A673 (cell line): ENCODE results near the gene EID3.
"Not testable (repeated sequence)": the region's sequence is repeated elsewhere in the genome, so short reads cannot be mapped to it uniquely, and the experiment has no call there.

Experiments
- CTCF ChIP-seq: fragments of 300-800, 200-600 bp; sonication (generic); conservative IDR thresholded peaks from 2 replicates; pipeline ENCODE4 v1.5.1; 2017; ENCODE audit warnings: low read depth, mild to moderate bottlenecking, antibody characterized with exemption, low read length, moderate library complexity, mixed read lengths
- EZH2 ChIP-seq: fragments of 200-600 bp; sonication (generic); IDR thresholded peaks from 2 replicates; pipeline ENCODE4 v1.6.1; 2017; ENCODE audit warnings: borderline replicate concordance, low read depth, mild to moderate bottlenecking, mixed read lengths, antibody characterized with exemption, low read length; ENCODE audit not compliant: poor library complexity, severe bottlenecking

GRCh38 chr12:104294158-104294859, 9.2 kb upstream of the EID3 start:
- TF ChIP-seq CTCF = peak; percentile 36
- not testable (repeated sequence) for TF ChIP-seq EZH2
